IMR-90 (cell line): ENCODE measurements around the gene ERVMER34-1. TPM values are rescaled to one million over a fixed set of nuclear protein-coding genes. Genes with fewer than 3 reads are reported as not detected.

Experiments used
- ATAC-seq: fragments of 200-7000 bp; cut with Tn5 transposase; 2 replicates; pipeline ENCODE4 v1.9.1; 2020; ENCODE audit warnings: low read depth, mild to moderate bottlenecking, moderate library complexity
- BruUV-seq: library from RNA; stranded (reverse); fragments of 400-500 nt; replicated peaks from 2 replicates; lab custom pipeline; 2021; lab: Mats Ljungman, UMichigan
- CTCF ChIA-PET: fragments of 300-600 bp; formaldehyde crosslinking; extraction: SDS; loops from one replicate; lab custom pipeline; 2021; ENCODE audit warnings: antibody characterized with exemption; lab: Yijun Ruan, JAX
- POLR2A ChIA-PET: fragments of 300-600 bp; sonication (Branson Sonifier 250); formaldehyde crosslinking; loops from one replicate; lab custom pipeline; 2022; ENCODE audit warnings: antibody characterized with exemption; ENCODE audit not compliant: unreplicated experiment; lab: Charles Lee
- DNase-seq: peaks from one replicate; pipeline ENCODE4 v3.0.0; 2013
- H2AFZ ChIP-seq: replicated peaks from 2 replicates; pipeline ENCODE3; 2013; ENCODE audit warnings: low read length, mild to moderate bottlenecking; ENCODE audit not compliant: poor library complexity
- H2AK5ac ChIP-seq: 2 replicates; pipeline ENCODE4 v1.6.1; 2013; ENCODE audit warnings: low read depth, low read length, inconsistent platforms
- H2AK9ac ChIP-seq: replicated peaks from 2 replicates; pipeline ENCODE3; 2013; ENCODE audit warnings: mild to moderate bottlenecking, low read depth, low read length, moderate library complexity; ENCODE audit not compliant: poor library complexity
- H2BK120ac ChIP-seq: 2 replicates; pipeline ENCODE4 v1.6.1; 2013; ENCODE audit warnings: low read depth, low read length, inconsistent platforms
- H2BK15ac ChIP-seq: 3 replicates; pipeline ENCODE4 v1.6.1; 2013; ENCODE audit warnings: low read depth, low read length, inconsistent platforms
- H2BK20ac ChIP-seq: 2 replicates; pipeline ENCODE4 v1.6.1; 2013; ENCODE audit warnings: low read depth, mild to moderate bottlenecking, inconsistent platforms, low read length, moderate library complexity
- H2BK5ac ChIP-seq: 2 replicates; pipeline ENCODE4 v1.6.1; 2013; ENCODE audit warnings: mild to moderate bottlenecking, low read depth, low read length, inconsistent platforms; ENCODE audit not compliant: poor library complexity, severe bottlenecking
- H3K14ac ChIP-seq: replicated peaks from 2 replicates; pipeline ENCODE4 v1.6.1; 2013; ENCODE audit warnings: low read depth, low read length, inconsistent platforms
- H3K18ac ChIP-seq: 2 replicates; pipeline ENCODE4 v1.6.1; 2013; ENCODE audit warnings: low read depth, low read length, control low read depth
- H3K23ac ChIP-seq: 2 replicates; pipeline ENCODE4 v1.6.1; 2013; ENCODE audit warnings: low read depth, low read length, inconsistent platforms
- H3K27ac ChIP-seq: 2 replicates; pipeline ENCODE4 v1.5.1; 2013; ENCODE audit warnings: mild to moderate bottlenecking, control low read depth, low read length; ENCODE audit not compliant: insufficient read depth
- H3K27me3 ChIP-seq: 2 replicates; pipeline ENCODE4 v1.6.1; 2013; ENCODE audit warnings: low read length; ENCODE audit not compliant: control insufficient read depth, insufficient read depth
- H3K36me3 ChIP-seq: 2 replicates; pipeline ENCODE4 v1.6.1; 2013; ENCODE audit warnings: low read length, mixed read lengths; ENCODE audit not compliant: control insufficient read depth, insufficient read depth
- H3K4ac ChIP-seq: 2 replicates; pipeline ENCODE4 v1.6.1; 2013; ENCODE audit warnings: low read depth, low read length, inconsistent platforms
- H3K4me1 ChIP-seq: 2 replicates; pipeline ENCODE4 v1.6.1; 2013; ENCODE audit warnings: low read length, mixed read lengths; ENCODE audit not compliant: control insufficient read depth, insufficient read depth
- H3K4me2 ChIP-seq: 2 replicates; pipeline ENCODE4 v1.6.1; 2013; ENCODE audit warnings: low read depth, mild to moderate bottlenecking, control low read depth, low read length, moderate library complexity
- H3K4me3 ChIP-seq: 2 replicates; pipeline ENCODE4 v1.5.1; 2013; ENCODE audit warnings: low read depth, mild to moderate bottlenecking, control low read depth, low read length, moderate library complexity; ENCODE audit not compliant: insufficient read depth
- H3K56ac ChIP-seq: 2 replicates; pipeline ENCODE4 v1.6.1; 2013; ENCODE audit warnings: low read length, inconsistent platforms; ENCODE audit not compliant: insufficient read depth; ENCODE audit errors: extremely low read depth
- H3K79me1 ChIP-seq, 2 experiments: 2 replicates each; pipeline ENCODE4 v1.6.1; 2013; ENCODE audit warnings: low read length in 2 of 2, inconsistent platforms in 1 of 2, low read depth in 1 of 2
- H3K9ac ChIP-seq: 2 replicates; pipeline ENCODE4 v1.6.1; 2013; ENCODE audit warnings: low read depth, low read length, control low read depth
- H3K9me1 ChIP-seq: 2 replicates; pipeline ENCODE4 v1.6.1; 2013; ENCODE audit warnings: low read length, inconsistent platforms; ENCODE audit not compliant: insufficient read depth
- H3K9me3 ChIP-seq: 2 replicates; pipeline ENCODE4 v1.6.1; 2013; ENCODE audit warnings: low read length; ENCODE audit not compliant: control insufficient read depth, insufficient read depth
- H4K20me1 ChIP-seq: 2 replicates; pipeline ENCODE4 v1.6.1; 2013; ENCODE audit warnings: low read length, inconsistent platforms; ENCODE audit not compliant: insufficient read depth
- H4K5ac ChIP-seq: 2 replicates; pipeline ENCODE4 v1.6.1; 2013; ENCODE audit warnings: mild to moderate bottlenecking, low read depth, low read length, control low read depth
- H4K8ac ChIP-seq, 2 experiments: 2 replicates each; pipeline ENCODE4 v1.6.1; 2013; ENCODE audit warnings: low read depth in 2 of 2, low read length in 2 of 2, control low read depth in 1 of 2, inconsistent platforms in 1 of 2
- H4K91ac ChIP-seq: 2 replicates; pipeline ENCODE4 v1.6.1; 2013; ENCODE audit warnings: low read depth, low read length, inconsistent platforms; ENCODE audit not compliant: insufficient read depth
- BHLHE40 ChIP-seq: fragments of 150-350 bp; IDR thresholded peaks from 2 replicates; pipeline ENCODE4 v1.6.1; 2016; ENCODE audit warnings: mild to moderate bottlenecking, low read depth, low read length
- CEBPB ChIP-seq: IDR thresholded peaks from 2 replicates; pipeline ENCODE4 v1.6.1; 2012; ENCODE audit warnings: low read depth, low read length, improper control_type of control experiment
- CHD1 ChIP-seq: IDR thresholded peaks from 2 replicates; pipeline ENCODE4 v1.6.1; 2012; ENCODE audit warnings: low read depth, low read length, improper control_type of control experiment
- CTCF ChIP-seq: conservative IDR thresholded peaks from 2 replicates; pipeline ENCODE4 v1.5.1; 2012; ENCODE audit warnings: mild to moderate bottlenecking, low read depth, low read length, improper control_type of control experiment
- ELK1 ChIP-seq: fragments of 150-350 bp; IDR thresholded peaks from 2 replicates; pipeline ENCODE4 v1.6.1; 2016; ENCODE audit warnings: low read depth, mild to moderate bottlenecking, low read length, moderate library complexity, borderline replicate concordance
- FOS ChIP-seq: fragments of 150-350 bp; IDR thresholded peaks from 2 replicates; pipeline ENCODE4 v1.6.1; 2016; ENCODE audit warnings: low read depth, low read length
- MAFK ChIP-seq: IDR thresholded peaks from 2 replicates; pipeline ENCODE4 v1.6.1; 2012; ENCODE audit warnings: low read depth, low read length, improper control_type of control experiment
- MAZ ChIP-seq: IDR thresholded peaks from 2 replicates; pipeline ENCODE4 v1.6.1; 2012; ENCODE audit warnings: low read depth, mild to moderate bottlenecking, low read length, improper control_type of control experiment, moderate library complexity, borderline replicate concordance
- MXI1 ChIP-seq: IDR thresholded peaks from 2 replicates; pipeline ENCODE4 v1.6.1; 2012; ENCODE audit warnings: low read depth, mild to moderate bottlenecking, low read length, moderate library complexity, borderline replicate concordance
- NFE2L2 ChIP-seq: fragments of 150-350 bp; IDR thresholded peaks from 2 replicates; pipeline ENCODE4 v1.6.1; 2016; ENCODE audit warnings: low read depth, mild to moderate bottlenecking, low read length
- POLR2A ChIP-seq: IDR thresholded peaks from 2 replicates; pipeline ENCODE4 v1.6.1; 2012; ENCODE audit warnings: mild to moderate bottlenecking, low read depth, low read length
- RAD21 ChIP-seq: IDR thresholded peaks from 2 replicates; pipeline ENCODE4 v1.6.1; 2012; ENCODE audit warnings: low read length, improper control_type of control experiment
- RCOR1 ChIP-seq: IDR thresholded peaks from 2 replicates; pipeline ENCODE4 v1.6.1; 2012; ENCODE audit warnings: mild to moderate bottlenecking, low read length, improper control_type of control experiment; ENCODE audit not compliant: insufficient replicate concordance
- RFX5 ChIP-seq: IDR thresholded peaks from 2 replicates; pipeline ENCODE4 v1.8.0; 2012; ENCODE audit warnings: low read depth, mild to moderate bottlenecking, low read length, moderate library complexity
- SMC3 ChIP-seq: fragments of 150-350 bp; IDR thresholded peaks from 2 replicates; pipeline ENCODE4 v1.6.1; 2016; ENCODE audit warnings: low read depth, mild to moderate bottlenecking, antibody characterized with exemption, low read length, moderate library complexity
- USF2 ChIP-seq: fragments of 150-350 bp; IDR thresholded peaks from 2 replicates; pipeline ENCODE4 v1.6.1; 2017; ENCODE audit warnings: mild to moderate bottlenecking, antibody characterized with exemption, low read length, low read depth
- WGBS, 2 experiments: methylation state at CpG; one replicate each; pipeline versions ENCODE4 v1.1.5 to v1.1.7; 2013; ENCODE audit warnings: missing lambda C conversion rate in 2 of 2; ENCODE audit not compliant: insufficient read length in 1 of 2; ENCODE audit errors: extremely low coverage in 2 of 2; 5-methylcytosine and 5-hydroxymethylcytosine counted together
- dilution Hi-C: fragments of 300-500 bp; cut with HindIII; formaldehyde crosslinking; loops from one replicate; pipeline ENCODE4 v1.14.3; 2018; ENCODE audit warnings: low sequenced_read_pairs; ENCODE audit not compliant: unreplicated experiment
- in situ Hi-C: fragments of 300-500 bp; cut with MboI; formaldehyde crosslinking; loops from 3 replicates; pipeline ENCODE4 v1.14.3; 2019; ENCODE audit warnings: low sequenced_read_pairs, inconsistent platforms, mixed read lengths
- intact Hi-C: fragments of 100-400 bp; cut with micrococcal nuclease; formaldehyde crosslinking; loops from 2 replicates; pipeline ENCODE4 v1.10.0; 2022
- polyA plus RNA-seq, 3 experiments: library from polyadenylated mRNA; depleted of rRNA; stranded (reverse); fragments of >200 nt; gene quantifications; 2 replicates each; pipeline ENCODE4 v1.2.3, GENCODE V29; 2012; ENCODE audit warnings: low replicate concordance in 1 of 3
- total RNA-seq: library from RNA; depleted of rRNA; stranded (reverse); fragments of >200 nt; gene quantifications from 2 replicates; pipeline ENCODE4 v1.2.3, GENCODE V29; 2012

Gene ERVMER34-1
- total and polyA plus RNA-seq, 2 of the 4 experiments (the other 2 are of a cell fraction) = not detected

GRCh38 chr4:52783069-52783468 lies 31.8 kb upstream of the ERVMER34-1 start:
- in situ Hi-C loops = no loop called here
- Histone ChIP-seq H2AK9ac (no peak overlapping the region), H4K8ac (no peak overlapping the region), H2BK20ac (no peak overlapping the region), H3K56ac (no peak overlapping the region), H4K5ac (no peak overlapping the region), H3K23ac (no peak overlapping the region), H2AFZ (no peak overlapping the region), H2BK5ac (no peak overlapping the region), H2AK5ac (no peak overlapping the region), H3K9me3 (no peaks in the 10 kb centered on the region), H3K79me1 (no peaks in the 10 kb centered on the region), H3K18ac (no peak overlapping the region), H2BK15ac (no peak overlapping the region), H3K4me2 (no peak overlapping the region), H3K27me3 (peaks cover 5% of the 10 kb centered on the region; the same call in 1 of the 2 replicates), H3K27ac (no peak overlapping the region), H4K91ac (no peak overlapping the region), H3K4ac (no peak overlapping the region), H4K20me1 (no peaks in the 10 kb centered on the region), H3K14ac (no peak overlapping the region), H3K36me3 (no peaks in the 10 kb centered on the region), H3K9me1 (no peaks in the 10 kb centered on the region), H3K4me3 (no peak overlapping the region), H3K9ac (no peak overlapping the region), H3K4me1 (no peaks in the 10 kb centered on the region), H2BK120ac (no peak overlapping the region)
- POLR2A ChIA-PET = no interaction called here
- DNase-seq (no peak), ATAC-seq (no peak)
- 40% methylated on average over 1 of the region's 4 CpGs; no CpG with 5 or more reads in 1 of the 2 experiments for WGBS, 2 experiments
- dilution Hi-C loops = no loop called here
- TF ChIP-seq MXI1 (no peak), RCOR1 (no peak), MAZ (no peak), SMC3 (no peak), MAFK (no peak), CTCF (no peak), ELK1 (no peak), NFE2L2 (no peak), RAD21 (no peak), BHLHE40 (no peak), CHD1 (no peak), FOS (no peak), POLR2A (no peak), RFX5 (no peak), USF2 (no peak), CEBPB (no peak)
- BruUV-seq = no TSS peak
- CTCF ChIA-PET = no interaction called here
- intact Hi-C loops = no loop called here
